HG03066 (cell line): ENCODE data around the gene FAM149A.

ENCODE experiments used
- ATAC-seq: cut with Tn5 transposase; IDR thresholded peaks from one replicate; pipeline ENCODE4 v1.9.1; 2021; ENCODE audit warnings: low read depth; ENCODE audit not compliant: unreplicated experiment

Gene FAM149A

DNA sequence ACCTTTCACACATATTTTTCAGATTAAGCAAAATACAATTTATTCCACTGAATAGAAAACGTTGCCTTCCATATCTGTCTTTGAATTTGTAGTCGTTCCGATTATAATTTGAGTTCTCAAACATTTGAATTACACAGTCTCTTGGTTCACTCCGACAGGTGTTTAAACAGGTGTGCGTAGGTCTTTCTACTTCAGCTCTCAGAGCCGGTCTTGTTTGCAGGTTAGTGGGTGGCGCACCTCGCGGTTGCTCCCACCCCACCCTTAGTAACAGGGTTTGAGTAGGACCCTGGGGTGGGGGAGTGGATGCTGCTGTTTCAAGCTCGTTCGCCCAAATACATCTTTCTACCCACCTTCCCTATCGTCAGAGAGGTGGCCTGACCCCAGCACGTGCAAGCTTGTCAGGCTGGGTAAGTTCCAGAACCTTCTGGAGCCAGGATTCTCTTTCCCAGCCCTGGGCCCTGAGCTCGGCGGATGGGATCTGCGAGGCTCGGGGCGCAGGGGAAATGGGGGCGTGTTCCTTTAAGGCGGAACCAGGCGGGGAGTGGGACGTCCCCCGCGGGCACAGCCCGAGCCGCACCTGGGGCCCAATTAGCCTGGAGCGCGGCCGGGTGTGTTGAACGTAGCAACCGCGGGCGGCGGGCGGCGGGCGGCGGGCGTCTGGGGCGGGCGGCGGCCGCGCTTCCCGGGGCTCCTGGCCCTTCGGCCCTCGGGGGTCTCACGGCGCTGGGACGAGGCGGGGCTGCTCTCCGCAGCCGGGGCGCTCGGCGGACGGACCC lies at the start of gene FAM149A:
TSS of gene FAM149A (plus strand) at position 591 of the 776 bp plus-strand sequence.
- ATAC-seq: peak; percentile 67

DNA sequence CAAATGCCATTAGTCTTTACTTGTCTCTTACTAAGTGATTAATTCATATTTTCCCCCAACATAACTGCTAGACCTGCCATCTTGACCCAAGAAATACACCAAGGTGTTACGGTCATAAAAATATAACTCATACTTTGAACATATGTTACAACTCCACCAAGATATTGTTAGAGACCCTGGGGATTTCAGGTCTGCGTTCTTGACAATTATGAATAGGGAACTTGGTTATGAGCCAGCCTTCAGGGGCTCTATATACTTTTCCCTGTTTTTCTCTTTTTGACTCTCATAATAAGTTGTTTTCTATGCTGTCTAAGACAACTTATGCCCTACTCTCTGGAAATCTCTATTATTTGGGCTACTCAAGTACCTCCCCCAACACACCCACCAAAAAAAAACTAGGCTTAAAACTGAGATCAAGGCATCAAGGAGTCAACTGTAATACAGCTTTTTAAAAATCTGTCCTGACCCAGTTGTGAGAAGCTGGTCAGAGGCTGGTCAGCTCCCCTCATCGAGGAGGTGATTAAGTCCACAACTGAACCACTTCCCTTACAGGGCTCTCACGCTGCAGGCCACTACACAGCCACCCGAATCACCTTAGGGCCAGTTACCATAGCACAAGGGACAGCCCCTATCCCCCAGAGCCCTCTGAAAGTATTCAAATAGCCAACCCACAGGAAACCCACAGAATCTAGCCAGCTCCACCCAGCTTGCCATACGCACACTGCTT lies 46.1 kb upstream of the FAM149A start:
- peak; percentile 100 for ATAC-seq

DNA sequence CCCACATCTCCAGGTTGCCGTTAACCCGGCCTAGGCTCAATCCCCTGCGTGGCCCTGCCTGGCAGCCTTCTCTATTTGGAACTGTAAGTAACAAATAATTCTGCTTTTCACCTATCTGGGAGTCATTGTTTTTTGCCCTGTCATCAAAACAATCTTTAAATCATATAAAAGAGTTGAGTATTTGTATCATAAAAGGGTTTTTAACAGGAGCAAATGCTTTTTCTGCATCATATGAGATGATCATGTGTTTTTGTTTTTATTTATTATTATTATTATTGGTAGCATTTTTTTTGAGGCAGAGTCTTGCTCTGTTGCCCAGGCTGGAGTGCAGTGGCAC lies 45.6 kb upstream of the FAM149A start:
- no peak for ATAC-seq

DNA sequence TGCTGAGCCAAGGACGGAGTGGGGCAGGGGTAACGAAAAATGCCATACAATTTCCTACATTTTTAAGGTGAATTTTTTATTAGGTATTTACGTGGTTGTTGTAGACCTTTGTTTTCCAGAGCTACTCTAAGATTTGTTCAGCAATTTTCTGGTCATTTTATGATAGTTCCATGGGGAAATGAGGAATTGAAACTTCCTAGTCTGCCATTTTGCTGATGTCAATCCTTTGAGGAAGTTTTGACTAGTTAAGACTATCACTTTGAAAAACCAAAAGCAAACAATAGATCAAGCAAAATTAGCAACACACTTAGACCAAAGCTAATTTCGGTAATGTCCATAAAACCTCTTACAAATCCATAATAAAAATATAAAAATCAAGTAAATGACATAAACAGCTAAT lies 42.6 kb upstream of the FAM149A start:
- no peak for ATAC-seq

DNA sequence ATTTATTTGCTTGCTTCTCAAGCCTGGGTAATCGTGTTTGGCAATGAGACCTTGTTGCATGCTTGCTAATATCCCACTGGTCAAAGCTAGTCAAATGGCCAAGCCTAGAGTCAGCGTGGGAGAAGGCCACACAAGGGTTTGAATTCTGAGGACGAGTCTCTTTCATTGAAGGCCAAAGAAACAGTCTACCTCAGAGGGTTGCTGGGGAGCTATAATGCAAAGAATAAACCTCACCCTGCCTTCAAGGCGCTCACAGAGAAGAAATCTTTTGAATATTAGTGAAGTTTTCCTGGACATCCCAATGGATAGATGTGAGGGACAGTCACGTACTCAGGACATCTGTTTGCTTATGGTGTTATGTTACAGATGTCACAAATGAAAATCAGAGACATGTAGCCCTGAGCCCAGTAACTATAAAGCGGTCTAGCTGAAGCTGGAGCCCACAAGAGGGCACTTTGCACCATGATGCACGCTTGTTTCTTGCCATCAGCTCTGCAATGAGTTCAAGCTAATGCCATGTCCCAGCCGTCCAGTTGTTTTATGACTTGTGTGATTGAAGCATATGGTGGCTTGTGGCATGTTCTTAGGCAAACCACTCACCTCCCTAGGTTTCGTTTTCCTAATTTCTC lies 36.6 kb upstream of the FAM149A start:
- peak; percentile 93 for ATAC-seq

DNA sequence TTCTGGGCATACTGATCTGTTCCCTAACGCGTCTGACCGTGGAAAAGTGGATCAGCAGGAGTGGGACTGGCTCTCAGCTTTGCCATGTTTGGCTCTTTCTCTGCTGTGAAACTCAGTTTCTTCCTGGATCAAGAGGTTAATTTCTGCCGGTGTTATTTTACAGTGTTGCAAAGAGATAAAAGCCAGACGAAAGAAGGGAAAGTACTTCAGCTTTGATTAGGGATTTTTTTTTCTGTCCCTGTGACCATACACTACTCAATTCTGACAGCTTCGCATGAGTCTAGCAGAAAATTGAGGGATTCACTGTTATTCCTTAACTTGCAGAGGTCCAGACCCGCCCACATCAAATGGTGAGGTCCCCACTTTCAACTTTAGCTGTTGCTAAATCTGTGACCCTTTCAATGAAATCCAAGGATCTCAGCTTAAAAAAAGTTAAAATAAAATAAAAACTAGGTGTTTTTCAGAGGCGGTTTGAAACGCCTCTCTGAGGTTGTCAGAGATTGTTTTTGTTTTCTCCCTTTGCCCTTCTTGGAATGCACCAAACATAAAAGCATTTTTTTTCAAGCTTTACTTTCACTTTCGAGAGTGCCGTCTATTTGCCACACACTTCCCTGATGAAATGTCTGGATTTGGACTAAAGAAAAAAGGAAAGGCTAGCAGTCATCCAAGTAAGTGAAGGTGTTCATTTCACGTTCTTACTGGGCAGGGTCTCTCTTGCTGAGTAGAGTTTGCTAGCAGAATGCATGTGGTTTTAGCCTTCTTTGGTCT lies 35.7 kb upstream of the FAM149A start, which contains the start of gene TLR3:
TSS of gene TLR3 (plus strand) at position 576 of the 768 bp plus-strand sequence. CDS start 7,464 bp downstream, outside the sequence.
- ATAC-seq: no peak

DNA sequence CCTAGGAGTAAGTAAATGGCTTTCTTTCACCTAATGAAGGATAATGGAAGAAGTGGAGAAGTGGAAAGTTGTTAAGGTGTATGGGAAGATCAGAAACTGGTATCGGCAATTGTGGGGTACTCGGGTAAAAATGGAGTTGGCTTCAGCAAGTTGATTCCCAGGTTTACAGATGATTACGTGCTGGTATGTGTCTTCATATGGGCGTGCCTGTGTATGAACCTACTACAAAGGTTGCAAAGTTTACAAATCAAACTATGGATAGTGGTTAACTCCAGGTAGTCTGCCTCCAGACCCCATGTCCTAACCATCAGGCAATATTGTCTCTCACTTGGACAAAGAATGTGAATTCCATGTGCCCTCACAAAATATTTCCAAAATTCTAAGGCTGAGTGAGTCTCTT lies 34.8 kb upstream of the FAM149A start:
- no peak for ATAC-seq

DNA sequence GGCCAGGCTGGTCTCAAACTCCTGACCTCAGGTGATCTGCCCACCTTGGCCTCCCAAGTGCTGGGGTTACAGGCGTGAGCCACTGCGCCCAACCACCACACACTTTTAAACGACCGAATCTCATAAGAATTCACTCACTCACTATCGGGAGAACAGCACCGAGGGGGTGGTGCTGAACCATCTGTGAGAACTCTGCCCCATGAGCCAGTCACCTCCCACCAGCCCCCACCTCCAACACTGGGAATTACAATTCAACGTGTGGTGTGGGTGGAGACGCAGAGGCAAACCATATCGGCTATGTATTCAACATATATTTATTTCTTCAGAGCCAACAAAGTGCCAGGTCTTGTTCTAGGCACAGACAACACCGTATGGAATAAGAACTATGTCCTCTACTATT lies 32.0 kb upstream of the FAM149A start:
- no peak for ATAC-seq

DNA sequence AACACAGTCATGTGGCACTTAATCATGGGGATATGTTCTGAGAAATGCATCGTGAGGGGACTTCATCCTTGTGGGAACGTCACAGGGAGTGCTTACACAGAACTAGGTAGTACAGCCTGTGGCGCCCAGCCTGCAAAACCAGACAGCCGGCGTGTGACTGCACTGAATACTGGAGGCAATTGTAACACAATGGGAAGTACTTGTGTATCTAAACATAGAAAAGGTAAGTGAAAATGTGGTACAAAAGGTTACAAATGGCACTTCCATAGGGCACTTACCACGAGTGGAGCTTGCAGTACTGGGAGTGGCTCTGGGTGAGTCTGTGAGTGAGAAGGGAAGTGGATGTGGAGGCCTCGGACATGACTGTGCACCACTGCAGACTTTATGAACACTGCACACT lies 30.3 kb upstream of the FAM149A start:
- no peak for ATAC-seq

DNA sequence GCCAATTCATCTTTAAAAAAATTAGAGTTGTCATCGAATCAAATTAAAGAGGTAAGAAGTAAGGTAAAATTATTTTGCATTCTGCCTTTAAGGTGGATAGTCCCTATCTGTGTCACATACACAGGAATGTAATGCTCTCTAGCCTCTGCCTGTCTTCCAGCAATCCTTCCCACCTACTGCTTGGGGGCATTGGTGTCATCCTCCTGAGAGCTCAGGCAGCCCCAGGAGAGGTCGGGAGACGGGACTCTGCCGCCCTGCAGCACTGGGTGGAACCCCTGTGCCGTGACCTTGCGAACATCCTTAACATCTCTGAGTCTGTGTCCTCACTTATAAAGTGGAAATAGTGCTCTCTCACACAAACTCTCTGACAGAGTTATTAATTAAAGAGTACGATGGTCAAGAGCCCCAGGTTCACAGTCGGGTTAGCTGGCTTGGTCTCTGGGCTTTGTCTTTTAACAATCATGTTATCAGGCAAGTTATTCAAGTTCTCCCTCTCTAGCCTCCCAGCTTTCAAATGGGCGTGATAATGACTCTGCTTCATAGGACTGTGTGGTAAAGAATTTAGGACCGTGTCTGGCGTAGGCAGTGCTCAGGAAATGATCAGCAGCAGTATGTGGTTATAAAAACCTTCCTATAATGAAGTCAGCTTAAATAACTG lies 25.4 kb upstream of the FAM149A start:
- no peak for ATAC-seq

DNA sequence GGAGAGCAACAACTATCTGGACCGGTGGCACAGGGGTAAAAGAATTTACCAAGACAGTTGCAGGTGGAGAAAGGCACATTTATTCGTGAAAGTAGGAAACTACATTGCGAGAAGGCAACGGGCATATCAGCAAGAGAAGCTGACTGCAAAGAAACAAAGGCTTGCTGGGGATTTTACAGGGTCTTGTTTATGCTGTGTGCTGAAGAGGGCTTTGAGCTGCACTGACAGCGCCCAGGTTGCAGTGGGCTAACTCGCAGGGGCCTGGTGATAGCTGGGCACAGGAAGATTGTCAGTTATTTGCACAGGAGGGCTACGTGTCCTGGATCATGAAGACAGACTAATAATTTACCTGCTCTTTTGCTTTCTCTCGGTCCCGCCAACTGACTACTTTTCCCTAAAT lies 24.8 kb upstream of the FAM149A start:
- ATAC-seq: no peak

DNA sequence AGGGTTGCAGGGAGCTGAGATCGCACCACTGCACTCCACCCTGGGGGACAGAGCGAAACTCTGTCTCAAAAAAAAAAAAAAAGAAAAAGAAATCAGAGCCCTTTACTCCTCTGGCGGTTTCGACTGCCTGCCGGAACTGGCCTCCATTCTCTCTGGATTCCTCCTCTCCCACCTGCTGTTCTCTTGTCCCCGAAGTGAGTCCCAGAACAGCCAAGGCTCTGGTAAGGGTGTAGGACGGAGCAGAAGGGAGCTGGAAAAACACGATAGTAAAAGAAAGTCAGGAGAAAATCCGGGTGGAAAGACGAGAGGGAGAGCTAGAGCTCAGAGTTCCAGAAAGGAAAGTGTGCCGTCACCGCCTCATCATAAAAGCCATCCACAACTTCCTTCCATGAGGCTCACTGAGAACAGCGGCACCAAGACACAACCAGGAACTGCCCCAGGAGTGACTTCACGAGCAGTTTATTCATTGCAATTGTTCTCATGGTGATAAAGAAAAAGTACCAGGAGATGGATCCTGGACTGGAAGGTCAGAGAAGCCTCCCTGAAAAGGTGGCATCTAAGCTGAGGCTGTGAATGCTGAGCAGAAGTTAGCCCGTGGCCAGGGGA lies 23.2 kb upstream of the FAM149A start:
- no peak for ATAC-seq

DNA sequence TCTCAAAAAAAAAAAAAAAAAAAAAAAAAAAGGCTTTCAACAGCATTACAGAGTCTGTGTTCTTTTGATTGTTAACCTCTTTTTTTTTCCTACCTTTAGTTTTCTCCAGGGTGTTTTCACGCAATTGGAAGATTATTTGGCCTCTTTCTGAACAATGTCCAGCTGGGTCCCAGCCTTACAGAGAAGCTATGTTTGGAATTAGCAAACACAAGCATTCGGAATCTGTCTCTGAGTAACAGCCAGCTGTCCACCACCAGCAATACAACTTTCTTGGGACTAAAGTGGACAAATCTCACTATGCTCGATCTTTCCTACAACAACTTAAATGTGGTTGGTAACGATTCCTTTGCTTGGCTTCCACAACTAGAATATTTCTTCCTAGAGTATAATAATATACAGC lies 22.3 kb upstream of the FAM149A start:
- no peak for ATAC-seq

DNA sequence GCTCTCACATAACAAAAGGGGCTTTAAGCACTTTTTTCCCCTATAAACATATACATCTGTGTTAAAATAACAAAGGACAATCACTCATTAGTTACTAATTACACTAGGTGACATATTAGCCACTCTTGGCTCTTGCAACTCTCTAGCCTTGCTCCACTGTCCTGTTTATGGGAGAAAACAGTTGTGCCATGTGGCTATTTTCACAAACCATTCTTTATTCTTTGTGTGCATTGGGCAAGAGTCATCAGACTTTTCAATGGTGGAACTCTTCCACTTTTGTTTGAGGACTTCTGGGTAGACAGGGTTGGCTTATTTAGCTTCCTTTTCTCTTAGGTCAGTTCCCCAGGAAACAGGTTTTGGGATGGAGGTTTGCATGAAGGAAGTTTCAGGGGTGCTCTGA lies 16.0 kb upstream of the FAM149A start:
- ATAC-seq: no peak

DNA sequence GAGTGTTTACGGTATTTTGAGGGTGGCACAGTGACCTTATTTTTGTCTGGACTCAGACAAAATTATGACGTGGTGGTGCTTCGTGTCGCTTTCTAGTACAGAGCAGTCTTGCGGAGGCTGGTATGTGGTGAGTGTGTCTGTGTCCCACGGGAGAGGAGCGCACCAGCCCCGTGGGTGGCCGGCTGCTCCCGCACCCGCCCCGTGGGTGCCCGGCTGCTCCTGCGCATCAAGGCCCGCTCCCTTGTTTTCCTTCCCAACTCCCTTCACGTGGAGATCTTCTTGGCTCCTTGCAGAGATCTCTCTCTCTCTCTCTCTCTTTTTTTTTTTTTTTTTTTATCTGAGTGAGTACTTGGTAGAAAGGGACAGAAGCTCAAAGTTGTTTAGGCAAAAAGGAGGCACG lies 12.2 kb upstream of the FAM149A start:
- no peak for ATAC-seq

DNA sequence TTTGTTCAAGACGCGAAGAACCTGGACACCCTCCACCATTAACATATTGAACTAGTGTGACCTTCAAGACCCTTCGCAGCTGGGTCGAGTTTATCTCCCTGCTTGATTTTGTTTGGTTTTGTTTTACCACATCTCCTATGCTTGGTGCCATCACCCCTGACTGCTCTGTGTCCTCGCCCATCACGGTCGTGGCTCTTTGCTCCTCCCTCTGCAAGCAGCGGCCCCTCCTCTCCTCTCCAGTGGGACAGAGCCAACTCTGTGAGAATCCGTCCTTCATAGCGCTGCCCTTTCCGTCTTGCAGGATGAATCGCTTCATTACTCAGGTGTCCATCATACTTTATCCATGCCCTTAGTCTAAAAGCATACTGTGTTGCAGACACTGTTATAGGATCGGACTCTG lies 9.1 kb upstream of the FAM149A start:
- ATAC-seq: no peak

DNA sequence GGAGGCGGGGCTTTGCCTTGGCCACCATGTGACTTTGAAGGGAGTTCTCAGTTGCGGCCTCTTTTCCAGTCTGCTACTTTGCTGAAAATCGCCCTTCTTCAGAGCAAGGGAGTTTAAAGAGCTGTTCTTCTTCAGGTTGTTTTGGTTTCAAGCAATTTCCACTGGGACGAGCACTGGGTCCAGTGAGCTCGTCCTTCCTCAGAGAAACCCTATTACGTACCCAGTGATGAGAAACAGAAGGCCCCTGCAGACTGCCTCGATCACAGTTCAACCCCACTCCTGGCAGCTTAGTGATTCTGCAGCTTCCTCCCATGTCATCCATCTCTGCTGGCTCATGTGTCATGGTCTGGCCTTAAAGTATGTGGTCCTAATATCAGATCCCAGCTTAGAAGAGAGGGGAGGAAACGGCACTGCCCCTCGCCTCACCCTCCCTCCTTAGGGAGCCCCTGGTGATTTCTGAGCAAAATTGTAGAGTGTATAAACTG lies 7.8 kb upstream of the FAM149A start:
- ATAC-seq: no peak

DNA sequence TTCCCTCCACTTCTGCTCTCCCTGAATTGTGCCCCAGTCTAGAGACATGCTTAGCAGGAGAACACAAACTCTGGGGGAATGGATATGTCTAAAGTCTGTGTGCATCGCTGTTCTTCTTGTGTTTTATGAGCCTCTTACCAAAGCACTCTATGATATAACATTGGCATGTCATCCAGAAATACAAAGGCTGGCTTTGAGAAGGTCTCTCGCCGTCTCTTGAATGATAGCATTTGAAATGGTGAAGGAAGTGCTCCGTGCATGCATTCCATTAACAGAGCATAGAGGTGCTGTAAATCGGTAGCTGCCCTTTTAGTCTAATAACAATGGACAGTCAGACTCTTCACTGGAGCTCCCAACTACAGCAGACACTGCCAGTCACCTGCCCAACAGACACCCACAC lies 7.1 kb upstream of the FAM149A start:
- ATAC-seq: no peak

DNA sequence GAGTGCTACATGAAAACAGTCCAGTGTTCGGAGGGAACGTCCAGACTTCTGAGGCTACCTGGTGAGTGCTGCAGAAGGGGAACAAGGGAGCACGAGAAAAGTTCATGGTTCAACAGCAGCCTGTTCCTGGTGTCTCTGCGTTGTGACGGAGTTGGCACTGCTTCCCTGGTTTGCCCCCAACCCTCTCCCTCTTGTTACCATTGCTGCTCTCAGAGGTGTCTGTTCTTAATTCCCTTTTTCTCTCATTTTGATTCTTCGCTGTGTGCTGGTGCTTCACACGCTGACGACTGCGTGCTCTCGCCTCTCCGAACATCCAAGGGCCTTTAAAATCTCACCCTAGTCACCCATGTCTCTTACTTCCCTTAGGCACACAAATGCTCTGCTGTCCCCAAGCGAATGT lies 1.6 kb upstream of the FAM149A start:
- no peak for ATAC-seq
